Stimulated activated CD8-positive, alpha-beta memory T cell treated with anti-CD3 and anti-CD28 coated beads, Interleukin-2, amount 100 ng/mL, for 1 hour (primary cell): ENCODE data around the gene SULT4A1.

Experiments
- DNase-seq, 2 donors: peaks; one replicate each; pipeline ENCODE4 v3.0.0-alpha.2; 2020; ENCODE audit warnings: low read depth in 2 of 2

The SULT4A1 gene

DNA sequence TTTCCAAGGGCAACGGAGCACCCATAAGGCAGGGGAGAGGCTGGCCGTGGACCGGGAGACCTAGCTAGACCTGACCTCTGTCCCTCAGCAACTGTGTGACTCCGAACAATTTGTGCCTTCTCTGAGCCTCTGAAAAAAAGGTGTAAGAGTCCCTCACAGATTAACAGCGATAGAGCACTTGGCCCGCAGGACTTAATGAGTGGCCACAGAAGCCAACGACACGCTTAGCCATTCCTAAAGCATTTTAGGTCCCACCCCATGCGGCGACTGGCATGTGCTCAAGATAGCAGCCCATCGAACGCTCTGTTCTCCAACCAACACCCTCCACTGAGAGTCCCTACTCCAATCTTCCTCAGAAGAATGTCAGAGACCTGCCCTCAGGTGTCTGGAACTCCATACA lies 1.5 kb downstream of the SULT4A1 start:
- DNase-seq: no peak

DNA sequence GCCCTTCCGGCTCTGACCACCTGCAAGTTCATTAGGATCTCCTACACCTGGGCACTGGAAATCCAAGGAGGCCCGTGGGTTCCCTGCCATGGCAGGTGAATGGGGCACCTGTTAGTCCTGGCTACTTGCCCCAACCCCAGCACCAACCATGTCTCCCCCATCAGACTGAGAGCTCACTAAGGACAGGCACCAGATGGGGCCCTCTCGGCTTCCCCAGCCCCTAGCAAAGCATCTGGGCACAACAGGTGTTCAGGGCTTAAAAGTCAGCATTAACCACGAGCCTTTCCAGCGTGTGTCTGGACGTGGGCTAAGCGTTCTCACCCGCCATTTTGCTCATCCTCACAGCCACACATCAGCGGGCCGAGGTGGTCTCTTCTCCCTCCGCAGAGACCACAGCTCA lies 2.2 kb downstream of the SULT4A1 start:
- DNase-seq: no peak

DNA sequence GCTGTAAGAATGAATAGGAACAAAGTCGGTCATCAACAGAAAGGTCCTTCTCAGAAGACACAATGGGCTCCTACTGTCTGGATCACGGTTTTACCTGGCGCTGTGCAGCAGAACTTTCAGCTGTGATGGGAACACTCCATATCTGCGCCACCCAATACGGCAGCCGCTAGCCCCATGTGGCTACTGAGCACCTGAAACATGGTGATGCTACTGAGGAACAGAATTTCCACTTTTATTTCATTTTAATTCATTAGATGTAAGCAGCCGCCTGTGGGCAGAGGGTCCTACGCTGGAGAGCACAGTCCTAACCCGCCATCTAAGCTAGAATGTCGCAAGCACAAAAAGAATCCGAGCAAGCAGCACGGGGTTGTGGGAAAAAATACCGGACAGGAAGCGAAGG lies 2.7 kb downstream of the SULT4A1 start:
- no peak for DNase-seq

DNA sequence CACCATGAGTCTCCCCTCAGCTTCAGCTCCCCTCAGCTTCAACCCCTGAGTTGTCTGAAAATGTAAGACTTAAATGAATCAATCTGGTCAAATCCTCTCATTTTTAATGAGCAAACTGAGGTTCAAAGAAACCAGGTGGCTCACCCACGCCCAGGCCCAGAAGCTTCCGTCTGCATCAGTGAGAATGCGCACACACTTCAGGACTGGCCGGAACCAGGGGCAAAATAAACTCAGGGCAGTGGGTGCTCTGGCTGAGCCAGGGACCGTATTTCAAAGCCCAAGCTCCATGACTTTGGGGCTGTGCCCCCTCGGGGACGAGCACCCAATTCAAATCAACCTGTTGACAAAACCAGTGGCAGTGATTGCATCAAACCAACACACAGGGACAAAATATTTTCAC lies 3.1 kb downstream of the SULT4A1 start:
- DNase-seq: no peak

DNA sequence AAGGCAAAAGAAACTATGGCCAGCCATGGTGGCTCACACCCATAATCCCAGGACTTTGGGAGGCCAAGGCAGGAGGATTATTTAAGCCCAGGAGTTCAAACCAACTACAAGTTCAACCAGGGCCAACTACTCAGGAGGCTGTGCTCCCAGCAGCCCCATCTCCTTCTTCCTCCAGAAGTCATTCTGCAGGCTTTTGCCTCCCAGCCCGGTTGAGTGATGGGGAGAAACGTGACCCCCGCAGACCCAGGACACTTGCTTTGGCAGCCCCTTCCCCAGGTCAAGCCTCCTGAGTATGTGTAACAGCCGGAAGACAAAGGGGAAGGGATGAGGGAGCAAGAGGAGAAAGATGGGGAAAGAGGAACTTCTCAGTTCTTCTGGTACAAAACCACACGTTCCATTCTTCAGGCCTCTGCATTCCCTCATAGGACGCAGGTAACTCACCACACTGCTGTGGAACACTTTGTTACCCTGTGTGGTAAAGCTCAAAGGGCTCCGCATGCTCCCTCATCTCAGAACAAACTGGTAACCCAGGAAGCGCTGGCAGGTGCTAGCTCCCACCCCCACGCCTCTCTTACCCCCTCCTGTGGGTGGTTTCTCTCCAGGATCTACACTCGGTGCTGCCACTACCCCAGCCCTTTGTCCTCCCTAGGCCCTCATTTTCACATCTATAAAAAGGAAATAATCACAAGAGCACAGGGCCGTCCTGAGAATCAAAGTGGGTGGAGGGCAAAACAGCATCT lies 4.0 kb downstream of the SULT4A1 start:
- no peak for DNase-seq

DNA sequence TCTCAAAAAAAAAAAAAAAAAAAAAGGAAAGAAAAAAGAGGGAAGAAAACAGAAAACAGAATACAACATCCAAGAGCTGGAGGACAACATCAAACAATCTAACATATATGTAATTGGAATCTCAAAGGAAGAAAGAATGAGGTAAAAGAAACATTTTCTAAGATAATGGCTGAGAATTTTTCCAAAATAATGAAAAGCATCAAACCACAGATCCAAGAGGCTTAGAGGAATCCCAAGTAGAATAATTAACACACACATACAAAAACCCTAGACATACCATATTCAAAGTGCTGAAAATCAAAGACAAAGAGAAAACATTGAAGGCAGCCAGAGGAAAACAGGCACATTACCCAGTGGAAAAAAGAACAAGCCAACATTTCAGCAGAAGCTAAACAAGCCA lies 4.9 kb downstream of the SULT4A1 start:
- no peak for DNase-seq

DNA sequence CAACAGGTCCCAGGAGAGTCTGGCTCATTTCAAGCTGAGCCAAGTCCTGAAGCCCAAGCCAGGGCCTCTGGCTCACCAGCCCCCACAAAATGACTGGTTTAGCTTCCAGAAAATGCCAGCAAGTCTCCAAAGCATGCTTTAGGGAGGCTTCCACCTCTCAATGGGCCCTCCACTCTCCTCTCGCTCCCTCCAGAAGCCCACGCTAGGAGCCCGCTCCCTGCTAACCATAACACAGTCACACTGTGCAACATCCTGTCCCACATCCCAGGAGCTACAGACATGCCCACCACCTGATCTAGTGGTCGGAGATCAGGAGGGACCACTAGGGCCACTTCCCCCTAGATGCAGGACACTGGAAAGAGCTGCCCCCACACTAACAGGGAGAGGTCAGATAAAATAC lies 6.9 kb downstream of the SULT4A1 start:
- DNase-seq: no peak

DNA sequence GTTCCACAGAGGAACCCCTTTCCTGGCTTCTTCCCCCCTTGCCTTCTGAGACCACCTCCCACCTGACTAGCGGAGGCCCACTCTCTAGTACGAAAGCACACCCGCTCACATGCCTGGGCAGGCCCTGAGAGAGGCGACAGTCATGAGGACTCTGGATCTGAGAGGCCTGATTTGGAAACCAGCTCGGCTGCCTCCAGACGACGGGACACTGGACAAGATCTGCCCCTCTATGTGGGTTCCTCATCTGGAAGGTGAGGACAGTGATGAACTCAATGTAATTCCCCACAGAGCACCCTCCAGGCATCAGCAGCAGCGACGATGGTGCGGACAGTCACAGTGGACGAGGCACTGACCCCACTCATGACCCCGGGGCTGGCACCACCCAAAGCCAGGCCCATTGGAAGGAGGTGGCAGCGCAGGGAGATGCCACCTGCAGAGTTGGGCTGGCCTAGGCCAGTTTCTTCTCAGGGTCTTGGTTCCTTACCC lies 7.5 kb downstream of the SULT4A1 start:
- no peak for DNase-seq

DNA sequence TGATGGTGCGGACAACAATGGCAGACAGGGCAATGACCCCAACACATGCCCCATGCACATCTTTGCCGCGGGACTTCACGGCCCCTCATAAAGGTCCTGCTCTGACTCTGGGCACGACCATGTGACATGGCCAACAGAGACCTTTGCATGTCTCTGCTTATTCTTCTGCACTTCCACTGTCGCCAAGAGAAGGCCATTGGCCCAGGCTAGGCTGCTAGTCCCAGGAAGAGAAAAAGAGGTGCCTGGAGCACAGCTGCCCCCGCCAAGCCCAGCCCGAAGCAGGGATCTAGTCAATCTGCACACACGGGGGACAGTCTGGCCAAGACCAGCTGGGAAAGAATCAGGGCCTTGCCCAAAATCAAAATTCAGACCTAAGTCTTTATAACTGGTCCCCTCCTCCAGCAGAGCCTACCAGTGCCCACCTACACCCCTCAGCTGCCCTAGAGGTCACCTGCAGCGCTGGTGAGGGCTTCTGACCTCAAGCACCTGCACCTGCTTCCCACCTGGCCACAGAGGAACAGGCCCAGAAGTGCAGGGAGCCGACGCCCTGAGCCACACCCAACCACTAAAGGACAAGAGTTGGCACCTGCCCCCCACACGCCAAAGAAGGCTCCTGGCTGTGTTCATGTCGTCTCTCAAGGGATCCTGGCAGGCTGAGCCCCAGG lies 8.1 kb downstream of the SULT4A1 start:
- DNase-seq: no peak

DNA sequence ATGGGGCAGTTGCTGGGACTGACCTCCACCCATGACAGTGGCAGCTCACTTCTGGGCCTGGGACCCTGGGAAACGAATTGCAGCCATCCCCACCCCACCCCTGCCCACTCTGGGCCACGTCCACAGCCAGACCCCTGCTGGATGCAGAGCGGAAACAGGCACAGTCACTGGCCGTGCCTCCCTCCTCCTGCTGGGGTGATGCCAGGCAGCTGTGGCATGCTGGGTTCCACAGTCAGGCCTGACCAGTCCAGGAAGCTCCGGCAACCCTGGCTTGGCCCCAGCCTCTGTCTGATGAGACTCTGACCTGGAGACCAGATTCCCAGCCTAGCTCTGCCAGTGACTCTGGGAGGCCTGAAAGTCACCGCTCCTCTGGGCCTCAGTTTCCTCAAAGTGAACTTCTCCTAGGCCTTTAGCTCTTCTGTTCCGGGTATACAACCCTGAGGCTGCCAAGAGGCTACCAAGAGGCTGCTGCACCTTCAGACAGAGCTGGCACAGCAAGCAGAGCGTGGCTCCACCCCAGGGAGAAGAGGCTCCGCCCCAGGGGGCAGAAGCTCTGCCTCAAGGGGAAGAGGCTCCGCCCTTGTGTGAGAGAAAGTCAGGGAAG lies 8.9 kb downstream of the SULT4A1 start:
- DNase-seq: no peak

DNA sequence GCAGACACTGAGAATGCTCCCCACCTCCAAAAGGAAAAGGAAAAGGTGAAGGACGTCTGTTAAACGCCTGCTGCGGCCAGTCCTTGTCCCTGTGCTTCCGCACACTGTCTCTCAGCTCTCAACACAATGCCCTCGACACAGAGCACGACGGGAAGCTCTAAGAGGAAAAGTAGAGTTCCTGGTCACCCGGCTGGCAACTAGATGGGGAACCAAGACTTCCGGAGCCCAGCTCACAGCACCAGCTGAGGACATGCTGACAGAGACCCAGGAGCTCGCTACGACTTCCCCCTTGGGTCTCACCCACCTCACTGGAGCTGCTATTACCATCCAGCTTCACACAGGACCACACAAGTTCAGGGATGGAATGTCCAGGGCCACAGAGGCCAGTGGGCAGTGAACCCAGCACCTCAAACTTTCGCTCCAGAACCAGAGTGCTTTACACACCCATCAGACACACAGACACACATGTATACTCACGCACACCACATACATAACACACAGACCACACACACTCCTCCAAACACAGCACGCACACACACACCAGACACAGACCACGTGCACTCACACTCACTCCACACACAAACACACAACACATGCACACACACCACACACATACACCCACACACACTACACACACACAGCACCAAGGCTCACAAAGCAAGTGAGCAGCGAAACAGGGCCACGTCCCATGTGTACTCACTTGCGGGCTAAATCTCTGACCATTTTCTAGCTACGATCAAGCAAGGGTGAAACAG lies 9.6 kb downstream of the SULT4A1 start:
- no peak for DNase-seq

DNA sequence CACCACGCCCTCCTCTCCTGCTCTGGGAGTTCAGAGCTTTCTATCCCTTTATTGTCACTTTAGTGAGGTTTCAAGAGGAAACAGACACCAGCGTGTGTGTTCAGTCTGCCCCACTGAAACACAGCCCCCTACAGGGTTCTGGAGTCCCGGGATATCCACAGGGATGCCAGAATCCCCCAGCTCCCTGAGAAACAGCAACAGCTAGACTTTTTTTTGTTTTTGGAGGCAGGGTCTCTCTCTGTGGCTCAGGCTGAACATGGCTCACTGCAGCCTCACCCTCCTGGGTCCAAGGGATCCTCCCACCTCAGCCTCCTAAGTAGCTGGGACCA lies 10.4 kb downstream of the SULT4A1 start:
- no peak for DNase-seq

DNA sequence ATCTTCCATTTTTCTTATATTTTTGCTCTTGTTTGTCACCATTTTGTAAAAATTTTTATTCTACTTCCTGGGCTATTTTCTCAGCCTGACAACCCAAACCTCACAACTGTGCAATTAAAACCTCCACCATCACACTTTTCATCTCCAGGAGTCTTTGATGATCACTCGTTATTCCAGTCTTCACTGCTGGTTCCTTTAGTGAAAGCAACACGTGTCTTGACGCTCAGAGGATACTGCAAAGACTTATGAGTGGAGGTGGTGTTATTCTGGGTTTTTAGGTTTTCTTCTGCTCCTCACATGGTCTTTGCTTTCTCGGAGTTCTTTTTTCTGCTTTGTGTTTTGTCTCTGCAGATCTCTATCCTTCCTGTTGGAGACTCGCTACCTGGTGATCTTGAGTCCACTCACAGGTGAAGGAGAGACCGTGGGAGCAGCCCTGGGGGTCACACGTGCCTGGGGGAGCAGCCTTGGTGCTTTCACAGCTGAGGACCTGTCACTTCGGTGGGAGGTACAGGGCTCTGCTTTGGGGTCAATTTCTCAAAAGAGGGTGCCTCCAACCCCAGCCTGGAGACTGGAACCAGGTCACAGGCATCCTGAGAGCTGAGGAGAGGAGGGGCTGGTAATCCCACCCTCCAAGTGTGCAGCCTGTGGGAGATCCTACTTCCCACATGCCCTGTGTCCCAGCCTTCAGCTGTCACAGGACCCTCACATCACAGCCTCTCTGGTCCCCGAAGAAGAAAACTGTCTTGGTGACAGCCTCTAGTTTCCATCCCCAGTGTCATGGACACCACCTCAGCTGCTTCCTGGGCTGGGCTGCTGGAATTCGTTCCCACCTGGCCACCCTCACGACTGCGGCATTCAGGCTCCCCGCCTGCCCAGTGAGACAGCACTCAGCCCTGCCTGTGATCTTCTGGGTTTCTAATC lies 11.0 kb downstream of the SULT4A1 start:
- no peak for DNase-seq

DNA sequence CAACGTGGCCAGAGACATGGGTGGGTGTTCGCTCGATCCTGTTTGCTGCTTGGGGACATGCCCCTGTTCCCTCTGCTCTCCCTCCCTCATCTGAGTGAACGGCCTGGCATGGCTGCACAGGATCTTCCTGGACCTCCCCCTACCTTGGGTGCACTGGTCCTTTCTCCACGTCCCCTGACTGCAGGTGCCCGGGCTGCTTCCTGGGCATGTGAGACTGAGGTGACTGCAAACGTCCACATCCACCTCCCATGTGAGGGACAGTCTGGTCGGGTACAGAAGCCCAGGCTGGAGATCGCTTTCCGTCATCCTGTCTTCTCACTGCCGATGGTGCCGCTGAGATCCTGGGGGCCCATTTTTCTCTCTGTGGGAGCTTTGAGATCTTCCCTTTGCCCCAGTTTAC lies 11.8 kb downstream of the SULT4A1 start:
- no peak for DNase-seq

DNA sequence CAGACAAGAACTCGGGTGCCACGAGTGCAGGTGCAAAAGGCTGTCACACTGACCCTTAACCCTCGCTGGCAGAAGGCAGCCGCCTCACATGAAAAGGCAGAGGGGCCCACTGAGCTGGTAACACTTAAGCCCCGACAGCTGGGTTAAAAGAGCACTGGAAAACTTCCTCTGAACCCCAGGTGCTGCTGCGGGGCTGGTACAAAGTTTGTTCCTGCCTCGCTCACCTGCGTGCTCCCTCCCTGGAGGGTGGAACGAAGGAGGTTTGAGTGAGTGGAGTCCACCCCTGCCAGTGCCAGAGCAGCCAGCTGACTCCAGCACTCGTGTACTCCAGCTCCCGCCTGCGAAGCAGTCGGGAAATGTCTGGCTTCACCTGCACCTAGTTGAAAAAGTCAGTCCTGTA lies 12.6 kb downstream of the SULT4A1 start:
- DNase-seq: no peak

DNA sequence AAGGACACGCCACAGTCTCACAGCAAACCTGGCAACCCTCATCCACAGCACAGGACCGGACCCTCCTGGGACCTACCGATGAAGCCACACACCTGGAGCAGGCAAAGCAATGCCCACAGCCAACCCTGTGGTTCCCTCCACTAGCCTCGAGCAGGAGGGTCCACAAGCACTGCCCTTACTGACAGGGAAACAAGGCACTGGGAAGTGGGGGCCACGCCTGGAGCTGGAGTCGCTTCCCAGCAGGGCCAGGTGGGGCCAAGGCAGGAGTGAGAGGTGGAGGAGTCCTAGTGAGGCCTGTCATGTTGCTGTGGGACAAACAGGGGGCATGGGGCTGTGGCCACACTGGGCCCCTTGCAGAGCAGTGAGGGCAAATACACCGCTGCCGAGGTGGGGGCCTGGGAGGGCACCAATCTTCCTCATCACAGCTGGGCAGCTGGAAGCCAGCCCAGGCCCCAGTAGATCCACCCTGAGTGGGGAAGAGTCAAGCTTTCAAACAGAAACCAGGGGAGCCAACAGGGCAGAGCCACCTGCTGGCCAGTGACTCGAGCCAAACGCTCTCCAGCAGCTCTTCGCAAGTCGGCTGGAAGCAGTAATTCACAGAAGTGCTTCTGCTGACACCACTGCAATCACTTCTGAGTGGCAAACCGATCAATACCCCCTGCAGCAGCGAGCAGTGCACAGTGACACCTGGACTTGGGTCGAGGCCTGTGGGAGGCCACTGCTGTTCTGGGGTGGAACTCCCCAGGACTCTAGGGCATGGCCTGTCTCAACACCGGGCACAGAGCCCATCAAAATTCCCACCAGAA lies 13.7 kb downstream of the SULT4A1 start:
- DNase-seq: no peak

DNA sequence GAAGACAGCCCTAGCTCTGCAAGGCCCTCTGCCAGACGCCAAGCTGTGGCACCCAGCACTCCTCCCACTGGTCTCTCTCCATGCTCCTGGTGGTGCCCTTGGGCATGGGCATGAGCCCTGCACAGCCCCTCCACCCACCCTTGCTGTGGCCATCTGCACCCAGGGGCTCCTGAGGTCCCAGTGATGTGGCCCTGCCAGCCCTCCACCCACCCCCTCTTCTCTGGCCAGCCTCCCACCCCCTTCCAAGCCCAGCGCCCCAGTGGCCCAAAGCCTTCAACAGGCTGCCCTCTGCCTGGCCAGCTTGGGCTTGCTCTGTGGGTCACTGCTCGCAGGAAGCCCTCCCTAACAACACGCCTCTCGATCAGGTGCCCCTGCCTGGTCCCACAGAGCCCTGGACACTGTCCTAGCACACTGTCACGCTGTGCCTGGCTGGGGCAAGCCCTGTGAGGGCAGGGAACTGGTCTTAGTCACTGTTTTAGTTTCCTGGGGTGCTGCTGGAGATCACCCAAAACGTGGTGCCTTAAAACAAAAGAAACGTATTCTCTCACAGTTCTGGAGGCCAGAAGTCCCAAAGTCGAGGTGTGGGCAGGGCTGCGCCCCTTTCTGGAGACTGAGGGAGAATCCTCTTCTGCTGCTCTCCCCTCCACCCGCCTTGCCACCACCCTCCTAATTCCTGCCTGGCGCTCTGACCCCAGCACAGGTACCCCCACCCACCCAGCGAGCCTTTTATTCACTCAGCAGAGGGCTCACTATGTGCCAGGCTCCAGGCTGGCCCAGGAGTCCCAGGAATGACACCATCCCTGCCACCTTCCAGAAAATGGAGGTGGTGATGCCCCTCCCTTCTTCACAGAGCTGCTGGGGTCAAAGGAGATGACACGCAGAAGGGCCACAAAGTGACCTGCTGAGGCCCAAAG lies 14.7 kb downstream of the SULT4A1 start:
- DNase-seq: no peak

DNA sequence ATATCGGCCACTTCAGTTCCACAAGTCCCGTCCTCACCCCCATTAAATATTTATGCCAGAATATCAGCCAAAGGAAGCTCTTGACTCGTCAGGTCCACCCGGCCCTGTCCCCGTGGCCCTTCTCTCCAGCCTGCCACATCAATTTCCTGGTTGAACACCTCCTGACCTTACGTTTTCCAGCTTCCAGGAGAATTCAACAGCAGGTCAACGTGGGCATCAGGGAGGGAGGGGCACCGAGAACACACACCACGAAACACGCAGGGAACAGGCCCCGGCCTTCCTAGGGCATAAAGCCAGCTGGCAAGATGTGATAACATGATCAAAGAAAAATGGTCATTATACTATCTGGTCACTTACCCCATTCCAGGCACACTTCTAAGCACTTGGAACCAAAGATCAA lies 15.3 kb downstream of the SULT4A1 start:
- no peak for DNase-seq

DNA sequence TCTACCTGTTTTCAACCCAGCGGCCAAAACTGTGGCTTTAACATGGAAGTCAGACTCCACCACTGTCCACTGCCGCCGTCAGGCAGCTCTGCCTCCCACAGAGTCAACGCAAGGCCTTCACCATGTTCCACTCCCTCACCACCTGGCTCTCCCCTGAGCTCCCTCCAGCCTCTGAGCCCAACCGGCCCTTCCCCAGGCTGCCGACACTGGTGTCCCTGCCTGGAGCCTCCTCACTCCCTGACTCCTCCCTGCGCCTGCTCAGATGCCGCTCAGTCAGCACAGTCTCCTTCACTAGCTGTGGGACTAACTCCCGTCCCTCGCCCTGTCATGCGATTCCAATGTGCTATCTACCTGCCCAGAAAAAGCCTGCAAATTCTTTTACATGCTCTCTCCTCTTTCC lies 16.3 kb downstream of the SULT4A1 start:
- DNase-seq: no peak
